ENCODE data around the gene SLC35G3. TPM values are rescaled to one million over a fixed set of nuclear protein-coding genes. Genes with fewer than 3 reads are reported as not detected.
"Not testable (repeated sequence)": the region's sequence is repeated elsewhere in the genome, so short reads cannot be mapped to it uniquely, and the experiment has no call there.

SLC35G3 gene
- polyA plus RNA-seq (2013, experiment 1 of 2; ENCODE audit: insufficient read length) = not detected
- polyA plus RNA-seq (2013, experiment 2 of 2; ENCODE audit: insufficient read length) = not detected

GRCh38 chr17:35194001-35194400 lies at the start of gene SLC35G3:
SLC35G3 (minus strand) TSS chr17:35194393; CDS start chr17:35194307, 86 bp downstream.
- DNase-seq = not testable (repeated sequence)

GRCh38 chr17:35243561-35244340 lies 49.6 kb upstream of the SLC35G3 start:
- DNase-seq = peak; percentile 69

GRCh38 chr17:35242805-35243560 lies 48.8 kb upstream of the SLC35G3 start, which contains the start of gene SLFN5:
SLFN5 (plus strand) TSS chr17:35243072; CDS start chr17:35258691, 15,619 bp downstream.
- peak; percentile 94 for DNase-seq

GRCh38 chr17:35242158-35242804 lies 48.1 kb upstream of the SLC35G3 start:
- peak; percentile 33 for DNase-seq

GRCh38 chr17:35241520-35241919 lies 47.3 kb upstream of the SLC35G3 start:
- no peak for DNase-seq

- DNase-seq = no peak
These were observed 46.7 kb upstream of the SLC35G3 start for GRCh38 chr17:35240861-35241260.

GRCh38 chr17:35239823-35240222 lies 45.6 kb upstream of the SLC35G3 start:
- DNase-seq = peak; percentile 5

GRCh38 chr17:35238821-35239220 lies 44.6 kb upstream of the SLC35G3 start:
- peak; percentile 35 for DNase-seq

- DNase-seq = no peak
These were observed 42.6 kb upstream of the SLC35G3 start for GRCh38 chr17:35236821-35237220.

GRCh38 chr17:35235917-35236316 lies 41.7 kb upstream of the SLC35G3 start:
- DNase-seq = no peak

- no peak for DNase-seq
These were observed 41.1 kb upstream of the SLC35G3 start for GRCh38 chr17:35235289-35235688.

GRCh38 chr17:35234315-35234714 lies 40.1 kb upstream of the SLC35G3 start:
- not testable (repeated sequence) for DNase-seq

GRCh38 chr17:35229638-35230037 lies 35.4 kb upstream of the SLC35G3 start:
- DNase-seq = no peak

- no peak for DNase-seq
These were observed 33.4 kb upstream of the SLC35G3 start for GRCh38 chr17:35227546-35227945.

GRCh38 chr17:35224436-35224835 lies 30.2 kb upstream of the SLC35G3 start:
- no peak for DNase-seq

- DNase-seq = no peak
These were observed 28.3 kb upstream of the SLC35G3 start for GRCh38 chr17:35222452-35222851.

GRCh38 chr17:35218915-35219314 lies 24.7 kb upstream of the SLC35G3 start:
- DNase-seq = no peak

- DNase-seq = no peak
These were observed 22.9 kb upstream of the SLC35G3 start for GRCh38 chr17:35217107-35217506.

- no peak for DNase-seq
These were observed 20.6 kb upstream of the SLC35G3 start for GRCh38 chr17:35214631-35215273.

- DNase-seq = no peak
These were observed 20.0 kb upstream of the SLC35G3 start for GRCh38 chr17:35214192-35214591.

GRCh38 chr17:35213412-35213940 lies 19.3 kb upstream of the SLC35G3 start:
- no peak for DNase-seq

GRCh38 chr17:35212668-35213067 lies 18.5 kb upstream of the SLC35G3 start:
- DNase-seq = no peak

Data from fibroblast of skin of scalp (primary cell).